IMR-90 (cell line): Measurements from ENCODE around the gene PLTP. TPM values are rescaled to one million over a fixed set of nuclear protein-coding genes. Genes with fewer than 3 reads are reported as not detected.

ENCODE experiments used
- ATAC-seq: fragments of 200-7000 bp; cut with Tn5 transposase; 2 replicates; pipeline ENCODE4 v1.9.1; 2020; ENCODE audit warnings: low read depth, mild to moderate bottlenecking, moderate library complexity
- Bru-seq: library from RNA; stranded (reverse); fragments of 400-500 nt; gene quantifications from one replicate; lab custom pipeline; 2021; lab: Mats Ljungman, UMichigan
- BruChase-seq, 2 experiments: library from RNA; stranded (reverse); fragments of 400-500 nt; gene quantifications; one replicate each; lab custom pipeline; 2021; lab: Mats Ljungman, UMichigan
- BruUV-seq: library from RNA; stranded (reverse); fragments of 400-500 nt; replicated peaks from 2 replicates; lab custom pipeline; 2021; lab: Mats Ljungman, UMichigan
- CTCF ChIA-PET: fragments of 300-600 bp; formaldehyde crosslinking; extraction: SDS; loops from one replicate; lab custom pipeline; 2021; ENCODE audit warnings: antibody characterized with exemption; lab: Yijun Ruan, JAX
- POLR2A ChIA-PET: fragments of 300-600 bp; sonication (Branson Sonifier 250); formaldehyde crosslinking; loops from one replicate; lab custom pipeline; 2022; ENCODE audit warnings: antibody characterized with exemption; ENCODE audit not compliant: unreplicated experiment; lab: Charles Lee
- DNase-seq: peaks from one replicate; pipeline ENCODE4 v3.0.0; 2013
- H2AFZ ChIP-seq: replicated peaks from 2 replicates; pipeline ENCODE3; 2013; ENCODE audit warnings: low read length, mild to moderate bottlenecking; ENCODE audit not compliant: poor library complexity
- H2AK5ac ChIP-seq: 2 replicates; pipeline ENCODE4 v1.6.1; 2013; ENCODE audit warnings: low read depth, low read length, inconsistent platforms
- H2AK9ac ChIP-seq: replicated peaks from 2 replicates; pipeline ENCODE3; 2013; ENCODE audit warnings: mild to moderate bottlenecking, low read depth, low read length, moderate library complexity; ENCODE audit not compliant: poor library complexity
- H2BK120ac ChIP-seq: 2 replicates; pipeline ENCODE4 v1.6.1; 2013; ENCODE audit warnings: low read depth, low read length, inconsistent platforms
- H2BK15ac ChIP-seq: 3 replicates; pipeline ENCODE4 v1.6.1; 2013; ENCODE audit warnings: low read depth, low read length, inconsistent platforms
- H2BK20ac ChIP-seq: 2 replicates; pipeline ENCODE4 v1.6.1; 2013; ENCODE audit warnings: low read depth, mild to moderate bottlenecking, inconsistent platforms, low read length, moderate library complexity
- H2BK5ac ChIP-seq: 2 replicates; pipeline ENCODE4 v1.6.1; 2013; ENCODE audit warnings: mild to moderate bottlenecking, low read depth, low read length, inconsistent platforms; ENCODE audit not compliant: poor library complexity, severe bottlenecking
- H3K14ac ChIP-seq: replicated peaks from 2 replicates; pipeline ENCODE4 v1.6.1; 2013; ENCODE audit warnings: low read depth, low read length, inconsistent platforms
- H3K18ac ChIP-seq: 2 replicates; pipeline ENCODE4 v1.6.1; 2013; ENCODE audit warnings: low read depth, low read length, control low read depth
- H3K23ac ChIP-seq: 2 replicates; pipeline ENCODE4 v1.6.1; 2013; ENCODE audit warnings: low read depth, low read length, inconsistent platforms
- H3K27ac ChIP-seq: 2 replicates; pipeline ENCODE4 v1.5.1; 2013; ENCODE audit warnings: mild to moderate bottlenecking, control low read depth, low read length; ENCODE audit not compliant: insufficient read depth
- H3K27me3 ChIP-seq: 2 replicates; pipeline ENCODE4 v1.6.1; 2013; ENCODE audit warnings: low read length; ENCODE audit not compliant: control insufficient read depth, insufficient read depth
- H3K36me3 ChIP-seq: 2 replicates; pipeline ENCODE4 v1.6.1; 2013; ENCODE audit warnings: low read length, mixed read lengths; ENCODE audit not compliant: control insufficient read depth, insufficient read depth
- H3K4ac ChIP-seq: 2 replicates; pipeline ENCODE4 v1.6.1; 2013; ENCODE audit warnings: low read depth, low read length, inconsistent platforms
- H3K4me1 ChIP-seq: 2 replicates; pipeline ENCODE4 v1.6.1; 2013; ENCODE audit warnings: low read length, mixed read lengths; ENCODE audit not compliant: control insufficient read depth, insufficient read depth
- H3K4me2 ChIP-seq: 2 replicates; pipeline ENCODE4 v1.6.1; 2013; ENCODE audit warnings: low read depth, mild to moderate bottlenecking, control low read depth, low read length, moderate library complexity
- H3K4me3 ChIP-seq: 2 replicates; pipeline ENCODE4 v1.5.1; 2013; ENCODE audit warnings: low read depth, mild to moderate bottlenecking, control low read depth, low read length, moderate library complexity; ENCODE audit not compliant: insufficient read depth
- H3K56ac ChIP-seq: 2 replicates; pipeline ENCODE4 v1.6.1; 2013; ENCODE audit warnings: low read length, inconsistent platforms; ENCODE audit not compliant: insufficient read depth; ENCODE audit errors: extremely low read depth
- H3K79me1 ChIP-seq, 2 experiments: 2 replicates each; pipeline ENCODE4 v1.6.1; 2013; ENCODE audit warnings: low read length in 2 of 2, inconsistent platforms in 1 of 2, low read depth in 1 of 2
- H3K9ac ChIP-seq: 2 replicates; pipeline ENCODE4 v1.6.1; 2013; ENCODE audit warnings: low read depth, low read length, control low read depth
- H3K9me1 ChIP-seq: 2 replicates; pipeline ENCODE4 v1.6.1; 2013; ENCODE audit warnings: low read length, inconsistent platforms; ENCODE audit not compliant: insufficient read depth
- H3K9me3 ChIP-seq: 2 replicates; pipeline ENCODE4 v1.6.1; 2013; ENCODE audit warnings: low read length; ENCODE audit not compliant: control insufficient read depth, insufficient read depth
- H4K20me1 ChIP-seq: 2 replicates; pipeline ENCODE4 v1.6.1; 2013; ENCODE audit warnings: low read length, inconsistent platforms; ENCODE audit not compliant: insufficient read depth
- H4K5ac ChIP-seq: 2 replicates; pipeline ENCODE4 v1.6.1; 2013; ENCODE audit warnings: mild to moderate bottlenecking, low read depth, low read length, control low read depth
- H4K8ac ChIP-seq, 2 experiments: 2 replicates each; pipeline ENCODE4 v1.6.1; 2013; ENCODE audit warnings: low read depth in 2 of 2, low read length in 2 of 2, control low read depth in 1 of 2, inconsistent platforms in 1 of 2
- H4K91ac ChIP-seq: 2 replicates; pipeline ENCODE4 v1.6.1; 2013; ENCODE audit warnings: low read depth, low read length, inconsistent platforms; ENCODE audit not compliant: insufficient read depth
- BHLHE40 ChIP-seq: fragments of 150-350 bp; IDR thresholded peaks from 2 replicates; pipeline ENCODE4 v1.6.1; 2016; ENCODE audit warnings: mild to moderate bottlenecking, low read depth, low read length
- CEBPB ChIP-seq: IDR thresholded peaks from 2 replicates; pipeline ENCODE4 v1.6.1; 2012; ENCODE audit warnings: low read depth, low read length, improper control_type of control experiment
- CTCF ChIP-seq: conservative IDR thresholded peaks from 2 replicates; pipeline ENCODE4 v1.5.1; 2012; ENCODE audit warnings: mild to moderate bottlenecking, low read depth, low read length, improper control_type of control experiment
- MAFK ChIP-seq: IDR thresholded peaks from 2 replicates; pipeline ENCODE4 v1.6.1; 2012; ENCODE audit warnings: low read depth, low read length, improper control_type of control experiment
- MAZ ChIP-seq: IDR thresholded peaks from 2 replicates; pipeline ENCODE4 v1.6.1; 2012; ENCODE audit warnings: low read depth, mild to moderate bottlenecking, low read length, improper control_type of control experiment, moderate library complexity, borderline replicate concordance
- MXI1 ChIP-seq: IDR thresholded peaks from 2 replicates; pipeline ENCODE4 v1.6.1; 2012; ENCODE audit warnings: low read depth, mild to moderate bottlenecking, low read length, moderate library complexity, borderline replicate concordance
- NFE2L2 ChIP-seq: fragments of 150-350 bp; IDR thresholded peaks from 2 replicates; pipeline ENCODE4 v1.6.1; 2016; ENCODE audit warnings: low read depth, mild to moderate bottlenecking, low read length
- POLR2A ChIP-seq: IDR thresholded peaks from 2 replicates; pipeline ENCODE4 v1.6.1; 2012; ENCODE audit warnings: mild to moderate bottlenecking, low read depth, low read length
- RCOR1 ChIP-seq: IDR thresholded peaks from 2 replicates; pipeline ENCODE4 v1.6.1; 2012; ENCODE audit warnings: mild to moderate bottlenecking, low read length, improper control_type of control experiment; ENCODE audit not compliant: insufficient replicate concordance
- SMC3 ChIP-seq: fragments of 150-350 bp; IDR thresholded peaks from 2 replicates; pipeline ENCODE4 v1.6.1; 2016; ENCODE audit warnings: low read depth, mild to moderate bottlenecking, antibody characterized with exemption, low read length, moderate library complexity
- WGBS, 2 experiments: methylation state at CpG; one replicate each; pipeline versions ENCODE4 v1.1.5 to v1.1.7; 2013; ENCODE audit warnings: missing lambda C conversion rate in 2 of 2; ENCODE audit not compliant: insufficient read length in 1 of 2; ENCODE audit errors: extremely low coverage in 2 of 2; 5-methylcytosine and 5-hydroxymethylcytosine counted together
- dilution Hi-C: fragments of 300-500 bp; cut with HindIII; formaldehyde crosslinking; loops from one replicate; pipeline ENCODE4 v1.14.3; 2018; ENCODE audit warnings: low sequenced_read_pairs; ENCODE audit not compliant: unreplicated experiment
- in situ Hi-C: fragments of 300-500 bp; cut with MboI; formaldehyde crosslinking; loops from 3 replicates; pipeline ENCODE4 v1.14.3; 2019; ENCODE audit warnings: low sequenced_read_pairs, inconsistent platforms, mixed read lengths
- intact Hi-C: fragments of 100-400 bp; cut with micrococcal nuclease; formaldehyde crosslinking; loops from 2 replicates; pipeline ENCODE4 v1.10.0; 2022
- long read RNA-seq: library from polyadenylated mRNA; unstranded; transcript quantifications from one replicate; pipeline ENCODE4 v2.0.0, GENCODE V29; 2021; ENCODE audit not compliant: unreplicated experiment
- polyA plus RNA-seq, 3 experiments: library from polyadenylated mRNA; depleted of rRNA; stranded (reverse); fragments of >200 nt; gene quantifications; 2 replicates each; pipeline ENCODE4 v1.2.3, GENCODE V29; 2012; ENCODE audit warnings: low replicate concordance in 1 of 3
- total RNA-seq: library from RNA; depleted of rRNA; stranded (reverse); fragments of >200 nt; gene quantifications from 2 replicates; pipeline ENCODE4 v1.2.3, GENCODE V29; 2012; rRNA removed

Gene PLTP, protein sequence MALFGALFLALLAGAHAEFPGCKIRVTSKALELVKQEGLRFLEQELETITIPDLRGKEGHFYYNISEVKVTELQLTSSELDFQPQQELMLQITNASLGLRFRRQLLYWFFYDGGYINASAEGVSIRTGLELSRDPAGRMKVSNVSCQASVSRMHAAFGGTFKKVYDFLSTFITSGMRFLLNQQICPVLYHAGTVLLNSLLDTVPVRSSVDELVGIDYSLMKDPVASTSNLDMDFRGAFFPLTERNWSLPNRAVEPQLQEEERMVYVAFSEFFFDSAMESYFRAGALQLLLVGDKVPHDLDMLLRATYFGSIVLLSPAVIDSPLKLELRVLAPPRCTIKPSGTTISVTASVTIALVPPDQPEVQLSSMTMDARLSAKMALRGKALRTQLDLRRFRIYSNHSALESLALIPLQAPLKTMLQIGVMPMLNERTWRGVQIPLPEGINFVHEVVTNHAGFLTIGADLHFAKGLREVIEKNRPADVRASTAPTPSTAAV
- 5.0 and 5.4 TPM in 2 replicates for total RNA-seq
- polyA plus RNA-seq (2012; rRNA removed) = 53.5 and 55.8 TPM in 2 replicates
- 68.7 and 135 TPM in 2 replicates for polyA plus RNA-seq (2012; cell fraction: cytosol; rRNA removed)
- 46.1 and 62.0 TPM in 2 replicates for polyA plus RNA-seq (2012; cell fraction: nucleus; rRNA removed; ENCODE audit: low replicate concordance)
- percentile 56 among the genes with signal in this experiment for Bru-seq, nascent RNA
- percentile 65 among the genes with signal in this experiment for BruChase-seq, experiment 1, labeled RNA remaining after a 6-hour chase
- percentile 64 among the genes with signal in this experiment for BruChase-seq, experiment 2, labeled RNA remaining after a 2-hour chase
- long read RNA-seq, transcript PLTP-203 (16 exons, 1,743 nt) = major isoform, 85 of 113 reads
- long read RNA-seq, partial matches to known transcripts = 12 of 113 reads
- long read RNA-seq, other reads (novel, unspliced or antisense) = 8 of 113 reads

- intact Hi-C loops = no loop called here
- H3K9ac ChIP-seq = peak within 1 kb of the TSS; percentile 58
- dilution Hi-C loops = no loop called here
- TF ChIP-seq NFE2L2 = no peak
- TF ChIP-seq CEBPB = no peak
- no peak for TF ChIP-seq SMC3
- TF ChIP-seq CTCF = no peak
- TF ChIP-seq MAZ = peak; percentile 52; the same call in 1 of the 2 replicates
- no peak; the same call in none of the 2 replicates for TF ChIP-seq POLR2A
- no peak for TF ChIP-seq RCOR1
- TF ChIP-seq MAFK = no peak
- no peak; the same call in 1 of the 2 replicates for TF ChIP-seq BHLHE40
- peak; percentile 45; the same call in 1 of the 2 replicates for TF ChIP-seq MXI1
These were observed at the start of gene PLTP for GRCh38 chr20:45911486-45912343. PLTP (minus strand) TSS chr20:45912155; CDS start chr20:45911452, 703 bp downstream.

More at GRCh38 chr20:45911486-45912343, at the start of gene PLTP:
- H2BK120ac ChIP-seq = peak within 1 kb of the TSS; percentile 76
- CTCF ChIA-PET = no interaction called here
- peak within 1 kb of the TSS; percentile 69 for H2BK5ac ChIP-seq
- H3K36me3 ChIP-seq = peaks cover 18% of the 10 kb centered on the region; the same call in 1 of the 2 replicates
- no TSS peak for BruUV-seq
- peak within 1 kb of the TSS; percentile 28; the same call in 1 of the 2 replicates for H3K56ac ChIP-seq
- peak within 1 kb of the TSS; percentile 85 for H3K23ac ChIP-seq
- H4K91ac ChIP-seq = peak within 1 kb of the TSS; percentile 77
- POLR2A ChIA-PET = no interaction called here
- DNase-seq = peak; percentile 57
- H2AK5ac ChIP-seq = peak within 1 kb of the TSS; percentile 81
- H3K14ac ChIP-seq = peak within 1 kb of the TSS; percentile 94
- peak within 1 kb of the TSS; percentile 51 for H4K5ac ChIP-seq
- H2AK9ac ChIP-seq = peak within 1 kb of the TSS; percentile 89
- peaks cover 13% of the 10 kb centered on the region for H3K4me1 ChIP-seq
- peak within 1 kb of the TSS; percentile 87 for H2AFZ ChIP-seq
- WGBS, 2 experiments = 0% methylated on average over 3 of the region's 58 CpGs; no CpG with 5 or more reads in 1 of the 2 experiments
- H3K18ac ChIP-seq = peak within 1 kb of the TSS; percentile 39
- peak within 1 kb of the TSS; percentile 88 for H3K4me2 ChIP-seq
- in situ Hi-C loops = loop anchor here (25.0 kb wide), 1 partner anchor 574 kb away; the partner anchor contains the start of gene SDC4
- no peaks in the 10 kb centered on the region for H4K20me1 ChIP-seq
- H3K4ac ChIP-seq = peak within 1 kb of the TSS; percentile 82
- peak within 1 kb of the TSS; percentile 65 to 94 for H4K8ac ChIP-seq
- peak within 1 kb of the TSS; percentile 43 for H3K4me3 ChIP-seq
- peak within 1 kb of the TSS; percentile 49 for H2BK20ac ChIP-seq
- peaks cover 5 to 22% of the 10 kb centered on the region in 2 experiments; a peak in 3 of 4 replicates for H3K79me1 ChIP-seq
- H3K9me3 ChIP-seq = no peaks in the 10 kb centered on the region
- H3K27ac ChIP-seq = peak within 1 kb of the TSS; percentile 69
- no peaks in the 10 kb centered on the region for H3K27me3 ChIP-seq
- H2BK15ac ChIP-seq = peak within 1 kb of the TSS; percentile 20; the same call in 2 of the 3 replicates
- peak; percentile 36 for ATAC-seq
- H3K9me1 ChIP-seq = peaks cover 14% of the 10 kb centered on the region
